Fibroblast of the aortic adventitia (primary cell): ENCODE data around the gene SLC1A3. TPM values are rescaled to one million over a fixed set of nuclear protein-coding genes. Genes with fewer than 3 reads are reported as not detected.

Experiments
- DNase-seq: peaks from one replicate; pipeline ENCODE4 v3.0.0-alpha.2; 2010; ENCODE audit warnings: low read depth
- H3K4me3 ChIP-seq: 2 replicates; pipeline ENCODE4 v1.5.1; 2011; ENCODE audit warnings: low read depth, mild to moderate bottlenecking, control low read depth, low read length, moderate library complexity
- CTCF ChIP-seq: IDR thresholded peaks from 2 replicates; pipeline ENCODE4 v1.5.1; 2011; ENCODE audit warnings: mild to moderate bottlenecking, low read length, control low read depth, inconsistent platforms; ENCODE audit not compliant: insufficient read depth
- total RNA-seq: library from RNA; depleted of rRNA; stranded (reverse); fragments of >200 nt; gene quantifications from 2 replicates; pipeline ENCODE4 v1.2.3, GENCODE V29; 2012; ENCODE audit warnings: low replicate concordance

SLC1A3 gene
- total RNA-seq, 1 donor = 3.7 TPM

- no peak for DNase-seq
- no peak overlapping the region for H3K4me3 ChIP-seq
- no peak for TF ChIP-seq CTCF
Measured at GRCh38 chr5:36659411-36659810, 53.0 kb downstream of the SLC1A3 start.

GRCh38 chr5:36660397-36661049 is 54.1 kb downstream of the SLC1A3 start:
- DNase-seq = no peak
- TF ChIP-seq CTCF = no peak
- H3K4me3 ChIP-seq = no peak overlapping the region

- DNase-seq = no peak
- no peak overlapping the region for H3K4me3 ChIP-seq
- TF ChIP-seq CTCF = no peak
Measured at GRCh38 chr5:36661456-36662220, 55.2 kb downstream of the SLC1A3 start.

- no peak overlapping the region for H3K4me3 ChIP-seq
- TF ChIP-seq CTCF = no peak
- DNase-seq = no peak
Measured at GRCh38 chr5:36662291-36662851, 56.0 kb downstream of the SLC1A3 start.

- no peak for TF ChIP-seq CTCF
- H3K4me3 ChIP-seq = no peak overlapping the region
- DNase-seq = no peak
Measured at GRCh38 chr5:36664766-36665165, 58.4 kb downstream of the SLC1A3 start.

- no peak overlapping the region for H3K4me3 ChIP-seq
- no peak for TF ChIP-seq CTCF
- DNase-seq = no peak
Measured at GRCh38 chr5:36665628-36666027, 59.2 kb downstream of the SLC1A3 start.
